B cell (primary cell): ENCODE data around the gene MYO10. TPM values are rescaled to one million over a fixed set of nuclear protein-coding genes. Genes with fewer than 3 reads are reported as not detected.

Experiments used
- ATAC-seq: fragments of 200-7000 bp; cut with Tn5 transposase; one replicate; pipeline ENCODE4 v1.10.0; 2021; ENCODE audit warnings: low read depth, mild to moderate bottlenecking, moderate number of reproducible peaks, moderate library complexity
- CTCF ChIA-PET: fragments of 350-600 bp; sonication (Branson Sonifier 250); formaldehyde crosslinking; loops from one replicate; lab custom pipeline; 2021; ENCODE audit warnings: antibody characterized with exemption, inconsistent platforms; lab: Charles Lee
- POLR2A ChIA-PET: fragments of 350-600 bp; sonication (Branson Sonifier 250); formaldehyde crosslinking; loops from one replicate; lab custom pipeline; 2021; ENCODE audit warnings: antibody characterized with exemption; lab: Charles Lee
- DNase-seq: peaks from one replicate; pipeline ENCODE4 v3.0.0; 2013
- H2AFZ ChIP-seq: 2 replicates; pipeline ENCODE4 v1.6.1; 2012; ENCODE audit warnings: mild to moderate bottlenecking, low read depth, low read length; ENCODE audit not compliant: insufficient read depth, poor library complexity, severe bottlenecking
- H3K27ac ChIP-seq, 2 donors: 1 replicate in 1 of 2; 2 replicates in 1 of 2; pipeline ENCODE4 v1.5.1; 2012 to 2013; ENCODE audit warnings: low read length in 2 of 2, mild to moderate bottlenecking in 2 of 2, moderate library complexity in 1 of 2
- H3K27me3 ChIP-seq, 4 experiments: fragments of 200-600 bp in 1 of 4; sonication (generic) in 1 of 4; replicated peaks in 1 of 4; 1 replicate in 2 of 4; 2 replicates in 2 of 4; pipeline versions ENCODE4 v1.6.1 to v1.7.0; 2013 to 2016; ENCODE audit warnings: low read length in 3 of 4, mild to moderate bottlenecking in 2 of 4, mixed read lengths in 1 of 4, moderate library complexity in 1 of 4; ENCODE audit not compliant: insufficient read depth in 4 of 4, control insufficient read depth in 3 of 4; ENCODE audit errors: control extremely low read depth in 1 of 4
- H3K36me3 ChIP-seq, 2 experiments: replicated peaks in 1 of 2; 1 replicate in 1 of 2; 2 replicates in 1 of 2; pipeline versions ENCODE4 v1.6.1 to v1.7.1; 2013; ENCODE audit warnings: low read length in 1 of 2; ENCODE audit not compliant: insufficient read depth in 2 of 2, control insufficient read depth in 1 of 2; ENCODE audit errors: control extremely low read depth in 1 of 2, extremely low read depth in 1 of 2
- H3K4me1 ChIP-seq, 2 donors: fragments of 200-600 bp in 1 of 2; sonication (generic) in 1 of 2; 1 replicate in 1 of 2; 2 replicates in 1 of 2; pipeline versions ENCODE4 v1.5.1 to v1.6.1; 2013 to 2017; ENCODE audit warnings: low read length in 2 of 2; ENCODE audit not compliant: control insufficient read depth in 2 of 2, insufficient read depth in 2 of 2
- H3K4me2 ChIP-seq: replicated peaks from 2 replicates; pipeline ENCODE3; 2012; ENCODE audit warnings: mild to moderate bottlenecking, low read depth, low read length; ENCODE audit not compliant: poor library complexity, severe bottlenecking
- H3K4me3 ChIP-seq, 5 experiments: fragments of 200-600 bp in 1 of 5; sonication (generic) in 1 of 5; 1 replicate in 3 of 5; 2 replicates in 2 of 5; pipeline versions ENCODE4 v1.5.1 to v1.7.0; 2011 to 2016; ENCODE audit warnings: low read length in 4 of 5, mild to moderate bottlenecking in 4 of 5, low read depth in 2 of 5, control low read depth in 1 of 5, moderate library complexity in 1 of 5; ENCODE audit not compliant: insufficient read depth in 1 of 5; ENCODE audit errors: control extremely low read depth in 1 of 5, extremely low read depth in 1 of 5
- H3K79me2 ChIP-seq: fragments of 200-600 bp; sonication (generic); one replicate; pipeline ENCODE4 v1.6.0; 2016; ENCODE audit warnings: low read length; ENCODE audit not compliant: control insufficient read depth, insufficient read depth
- H3K9ac ChIP-seq: fragments of 200-600 bp; sonication (generic); 2 replicates; pipeline ENCODE4 v1.6.1; 2017; ENCODE audit warnings: mild to moderate bottlenecking, low read length, moderate library complexity
- H3K9me3 ChIP-seq, 3 donors: one replicate each; pipeline versions ENCODE4 v1.6.1 to v1.7.1; 2013; ENCODE audit warnings: low read length in 2 of 3; ENCODE audit not compliant: control insufficient read depth in 2 of 3, insufficient read depth in 1 of 3; ENCODE audit errors: control extremely low read depth in 1 of 3
- H4K20me1 ChIP-seq: 2 replicates; pipeline ENCODE4 v1.6.0; 2012; ENCODE audit warnings: mild to moderate bottlenecking, low read length; ENCODE audit not compliant: insufficient read depth, control insufficient read depth, poor library complexity, severe bottlenecking
- H3K27ac Mint-ChIP-seq: one replicate; pipeline ENCODE4 v1.8.0; 2021; ENCODE audit warnings: mixed read lengths
- H3K27me3 Mint-ChIP-seq: one replicate; pipeline ENCODE4 v1.8.0; 2021; ENCODE audit warnings: mixed read lengths
- H3K4me1 Mint-ChIP-seq: one replicate; pipeline ENCODE4 v1.8.0; 2021; ENCODE audit warnings: mixed read lengths
- H3K4me3 Mint-ChIP-seq: one replicate; pipeline ENCODE4 v1.8.0; 2021; ENCODE audit warnings: mixed read lengths
- H3K9me3 Mint-ChIP-seq: one replicate; pipeline ENCODE4 v1.8.0; 2022; ENCODE audit warnings: mixed read lengths; ENCODE audit not compliant: insufficient read depth
- CTCF ChIP-seq: fragments of 200-600 bp; IDR thresholded peaks from one replicate; pipeline ENCODE4 v1.8.0; 2022; ENCODE audit warnings: antibody characterized with exemption, mild to moderate bottlenecking
- EZH2 ChIP-seq: IDR thresholded peaks from 2 replicates; pipeline ENCODE4 v1.6.1; 2012; ENCODE audit warnings: borderline replicate concordance, low read depth, mild to moderate bottlenecking, moderate library complexity, low read length; ENCODE audit not compliant: insufficient read depth, poor library complexity, severe bottlenecking
- WGBS: methylation state at CpG from one replicate; pipeline ENCODE4 v1.1.5; 2013; ENCODE audit warnings: missing lambda C conversion rate; ENCODE audit not compliant: insufficient coverage; 5-methylcytosine and 5-hydroxymethylcytosine counted together
- intact Hi-C: fragments of 100-400 bp; cut with micrococcal nuclease; formaldehyde crosslinking; loops from one replicate; pipeline ENCODE4 v1.10.0; 2022
- polyA plus RNA-seq: library from polyadenylated mRNA; depleted of rRNA; stranded (reverse); fragments of >200 nt; gene quantifications from 2 replicates; pipeline ENCODE4 v1.2.3, GENCODE V29; 2012
- total RNA-seq, 2 donors: library from RNA; stranded (reverse); fragments of 120-200 nt in 1 of 2; gene quantifications; 1 replicate in 1 of 2; 2 replicates in 1 of 2; pipeline versions ENCODE4 v1.2.3 to v1.2.4, GENCODE V29; 2013 to 2022

Gene MYO10
- total and polyA plus RNA-seq, 2 donors (not counting 1 experiment from before 2014, with no cell fraction given): 0.10 TPM; not detected in 1

- Histone ChIP-seq H2AFZ (no peak overlapping the region), H3K27ac (no peak overlapping the region), H3K9me3 (no peaks in the 10 kb centered on the region), H3K9ac (no peak overlapping the region), H4K20me1 (no peaks in the 10 kb centered on the region), H3K4me3 (no peak overlapping the region), H3K4me2 (no peak overlapping the region), H3K27me3 (no peaks in the 10 kb centered on the region), H3K4me1 (no peaks in the 10 kb centered on the region), H3K36me3 (no peaks in the 10 kb centered on the region), H3K79me2 (no peaks in the 10 kb centered on the region)
- ATAC-seq: no peak
- Mint-ChIP-seq H3K4me1 (no peaks in the 10 kb centered on the region), H3K27ac (no peak overlapping the region), H3K4me3 (no peak overlapping the region), H3K9me3 (no peaks in the 10 kb centered on the region), H3K27me3 (no peaks in the 10 kb centered on the region)
- ChIA-PET CTCF (no interaction called here), POLR2A (no interaction called here)
- DNase-seq: no peak
- WGBS: 100% methylated on average over 4 of the region's 6 CpGs
- intact Hi-C loops: no loop called here
- TF ChIP-seq CTCF (no peak), EZH2 (no peak)
Measured at GRCh38 chr5:16914584-16914983, 21.5 kb downstream of the MYO10 start.

- Mint-ChIP-seq H3K27ac (no peak overlapping the region), H3K27me3 (no peaks in the 10 kb centered on the region), H3K4me3 (no peak overlapping the region), H3K4me1 (no peaks in the 10 kb centered on the region), H3K9me3 (no peaks in the 10 kb centered on the region)
- H3K4me1 ChIP-seq: no peaks in the 10 kb centered on the region
- H3K27ac ChIP-seq: no peak overlapping the region
- H3K36me3 ChIP-seq: no peaks in the 10 kb centered on the region
- H3K9me3 ChIP-seq: no peaks in the 10 kb centered on the region
- no peak overlapping the region for H3K4me2 ChIP-seq
- DNase-seq (no peak), ATAC-seq (no peak)
- H3K4me3 ChIP-seq: no peak overlapping the region
- no peak overlapping the region for H3K9ac ChIP-seq
- ChIA-PET POLR2A (no interaction called here), CTCF (no interaction called here)
- TF ChIP-seq EZH2: no peak
- no peak overlapping the region for H2AFZ ChIP-seq
- no peaks in the 10 kb centered on the region for H4K20me1 ChIP-seq
- no peaks in the 10 kb centered on the region for H3K79me2 ChIP-seq
- 83% methylated on average over 8 of the region's 8 CpGs for WGBS
- intact Hi-C loops: no loop called here
- H3K27me3 ChIP-seq: no peaks in the 10 kb centered on the region
Measured at GRCh38 chr5:16914108-16914435, 22.0 kb downstream of the MYO10 start.
